ENCODE measurements around the gene ACTN1.

DNA sequence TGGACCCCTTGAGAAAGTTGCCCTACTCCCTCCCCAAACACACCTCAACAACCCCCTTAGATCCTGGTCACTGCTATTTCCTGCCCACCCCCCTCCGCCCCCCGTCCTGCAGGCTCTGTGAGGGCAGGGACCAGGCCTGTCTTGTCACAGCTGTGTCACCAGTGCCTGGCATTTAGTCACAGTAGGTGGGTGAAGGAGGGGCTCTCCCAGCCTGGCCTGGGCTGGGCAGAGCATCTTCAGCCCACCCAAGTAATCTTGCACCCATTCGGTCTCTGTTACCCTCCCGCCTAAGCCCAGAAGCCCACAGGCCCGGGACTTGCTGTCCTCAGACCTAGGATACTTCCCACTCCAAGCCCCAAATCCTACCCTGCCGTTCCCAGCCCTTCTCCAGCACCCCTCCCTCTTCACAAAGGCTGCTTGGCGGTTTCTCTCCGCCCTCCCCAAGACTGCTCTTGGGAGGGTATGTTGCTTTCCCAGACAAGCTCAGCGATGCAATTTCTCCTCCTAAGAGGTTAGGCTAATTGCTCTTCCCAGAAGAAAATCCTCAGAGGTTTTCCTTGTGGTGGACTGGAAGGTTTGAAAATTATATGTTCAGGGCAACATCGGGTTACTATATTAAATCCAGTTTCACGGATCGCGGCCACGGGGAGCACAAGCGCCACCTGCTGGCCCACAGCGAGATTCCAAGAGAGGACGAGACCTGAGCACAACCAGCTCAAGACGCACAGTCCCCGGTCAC, 135.5 kb downstream of the ACTN1 start:
- TF ChIP-seq, protein P1, sequence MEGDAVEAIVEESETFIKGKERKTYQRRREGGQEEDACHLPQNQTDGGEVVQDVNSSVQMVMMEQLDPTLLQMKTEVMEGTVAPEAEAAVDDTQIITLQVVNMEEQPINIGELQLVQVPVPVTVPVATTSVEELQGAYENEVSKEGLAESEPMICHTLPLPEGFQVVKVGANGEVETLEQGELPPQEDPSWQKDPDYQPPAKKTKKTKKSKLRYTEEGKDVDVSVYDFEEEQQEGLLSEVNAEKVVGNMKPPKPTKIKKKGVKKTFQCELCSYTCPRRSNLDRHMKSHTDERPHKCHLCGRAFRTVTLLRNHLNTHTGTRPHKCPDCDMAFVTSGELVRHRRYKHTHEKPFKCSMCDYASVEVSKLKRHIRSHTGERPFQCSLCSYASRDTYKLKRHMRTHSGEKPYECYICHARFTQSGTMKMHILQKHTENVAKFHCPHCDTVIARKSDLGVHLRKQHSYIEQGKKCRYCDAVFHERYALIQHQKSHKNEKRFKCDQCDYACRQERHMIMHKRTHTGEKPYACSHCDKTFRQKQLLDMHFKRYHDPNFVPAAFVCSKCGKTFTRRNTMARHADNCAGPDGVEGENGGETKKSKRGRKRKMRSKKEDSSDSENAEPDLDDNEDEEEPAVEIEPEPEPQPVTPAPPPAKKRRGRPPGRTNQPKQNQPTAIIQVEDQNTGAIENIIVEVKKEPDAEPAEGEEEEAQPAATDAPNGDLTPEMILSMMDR (IDR thresholded peaks at IDR 0.05), result peak; percentile 84 to 95 (median 92)
- TF ChIP-seq POLR2A (IDR thresholded peaks at IDR 0.05), result no peak
